ENCODE data around the gene EMC6. TPM values are rescaled to one million over a fixed set of nuclear protein-coding genes. Genes with fewer than 3 reads are reported as not detected.
A peak's percentile ranks its signal among the peaks of the same experiment; 100 is the strongest.

EMC6 gene
- total RNA-seq, 1 donor from 2014 or later = 18.4 TPM

DNA sequence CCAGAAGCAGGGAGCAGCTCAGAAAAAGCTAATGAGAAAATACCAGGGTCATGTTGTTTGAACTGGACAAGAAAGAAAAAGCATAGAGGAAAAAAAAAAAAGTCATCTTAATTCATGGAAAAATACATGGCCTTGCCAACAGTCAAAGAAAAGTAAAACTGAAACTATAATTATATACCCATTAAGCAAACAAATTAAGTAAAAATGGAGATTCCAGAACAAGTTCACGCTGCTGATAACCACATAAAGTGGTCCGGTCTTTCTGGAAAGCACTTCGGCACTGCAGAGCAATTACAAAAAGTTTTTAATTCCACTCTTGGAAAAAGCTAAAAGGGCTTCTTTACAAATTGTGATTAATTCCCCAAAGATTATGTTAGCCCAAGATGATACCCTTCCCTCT lies 39.8 kb downstream of the EMC6 start:
- DNase-seq (ENCODE audit: low read depth in 2 of 2) = no peak

DNA sequence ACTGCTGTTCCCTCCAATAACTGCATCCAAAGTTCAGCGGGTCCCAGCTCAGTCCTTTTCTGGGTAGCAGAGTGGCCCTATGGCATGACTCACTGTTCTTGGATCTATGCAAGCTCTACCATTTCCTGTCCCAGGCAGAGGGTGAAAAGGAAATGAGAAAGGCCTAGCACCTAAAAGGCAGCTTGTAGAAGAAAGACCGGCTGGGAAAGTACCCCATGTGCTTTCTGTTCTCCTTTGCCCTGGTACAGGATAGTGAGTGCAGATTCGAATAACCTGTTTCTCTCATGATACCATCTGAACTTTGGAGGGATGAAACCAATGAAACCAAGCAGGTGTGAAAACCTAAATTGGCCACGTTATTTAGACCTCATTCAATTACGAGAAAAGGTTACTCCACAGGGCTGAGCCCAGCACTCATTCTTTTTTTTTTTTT lies 42.4 kb downstream of the EMC6 start:
- peak in 1 of 2 donors; percentile 80 for DNase-seq (ENCODE audit: low read depth in 2 of 2)

DNA sequence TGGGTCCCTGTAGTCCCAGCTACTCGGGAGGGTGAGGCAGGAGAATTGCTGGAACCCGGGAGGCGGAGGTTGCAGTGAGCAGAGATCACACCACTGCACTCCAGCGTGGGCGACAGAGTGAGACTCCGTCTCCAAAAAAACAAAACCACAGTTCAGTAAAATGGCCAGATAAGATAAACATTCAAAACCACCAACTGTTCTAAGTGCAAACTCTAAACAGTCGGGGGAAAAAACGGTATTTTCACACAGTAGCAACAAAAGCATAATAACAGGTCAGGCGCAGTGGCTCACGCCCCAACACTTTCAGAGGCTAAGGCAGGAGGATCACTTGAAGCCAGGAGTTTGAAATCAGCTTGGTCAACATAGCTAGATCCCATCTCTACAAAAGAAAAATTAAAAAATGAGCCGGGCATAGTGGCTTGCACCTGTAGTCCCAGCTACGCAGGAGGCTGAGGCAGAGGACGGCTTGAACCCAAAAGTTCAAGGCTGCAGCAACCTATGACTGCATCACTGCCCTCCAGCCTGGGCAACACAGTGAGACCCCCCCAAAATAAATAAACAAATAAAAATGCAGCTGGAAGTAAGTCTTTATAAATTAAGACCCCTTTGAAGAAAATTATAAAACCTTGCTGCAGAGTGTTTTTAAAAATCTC lies 44.3 kb downstream of the EMC6 start:
- no peak for DNase-seq (ENCODE audit: low read depth in 2 of 2)

DNA sequence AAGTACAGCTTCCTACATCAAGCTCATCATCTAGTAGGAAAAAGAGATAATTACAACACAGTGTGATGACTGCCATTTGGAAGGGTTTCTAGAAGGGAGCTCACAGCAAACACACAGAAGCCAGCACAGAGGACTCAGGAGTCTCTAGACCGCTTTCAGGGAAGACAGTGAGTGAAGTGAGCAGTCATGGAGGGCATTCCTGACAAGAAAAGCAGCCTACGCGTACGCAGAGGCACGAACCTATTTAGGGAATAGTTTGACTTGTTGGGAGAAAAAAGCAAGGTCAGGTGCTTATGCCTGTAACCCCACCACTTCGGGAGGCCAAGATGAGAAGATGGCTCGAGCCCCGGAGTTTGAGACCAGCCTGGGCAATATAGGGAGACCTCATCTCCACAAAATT lies 46.7 kb downstream of the EMC6 start:
- no peak for DNase-seq (ENCODE audit: low read depth in 2 of 2)

DNA sequence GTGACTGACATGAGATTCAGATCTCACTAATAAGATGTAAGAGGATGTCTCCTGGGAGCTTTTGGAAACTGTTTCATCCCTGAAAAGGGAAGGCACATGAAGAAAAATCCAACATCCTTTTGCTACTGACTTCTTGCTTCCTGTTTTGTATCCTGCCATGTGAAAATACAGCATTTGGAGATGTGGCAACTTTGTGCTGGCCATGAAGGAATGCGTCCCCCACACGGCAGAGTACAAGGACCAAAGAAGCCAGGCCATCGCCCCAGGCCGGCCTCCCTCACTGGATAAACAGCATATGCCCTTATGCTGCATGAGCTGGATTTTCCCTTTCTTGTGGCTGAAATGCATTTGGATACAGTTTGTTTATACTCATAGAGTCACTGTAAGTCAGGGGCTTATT lies 49.6 kb downstream of the EMC6 start:
- DNase-seq (ENCODE audit: low read depth in 2 of 2) = peak in 1 of 2 donors; percentile 14

DNA sequence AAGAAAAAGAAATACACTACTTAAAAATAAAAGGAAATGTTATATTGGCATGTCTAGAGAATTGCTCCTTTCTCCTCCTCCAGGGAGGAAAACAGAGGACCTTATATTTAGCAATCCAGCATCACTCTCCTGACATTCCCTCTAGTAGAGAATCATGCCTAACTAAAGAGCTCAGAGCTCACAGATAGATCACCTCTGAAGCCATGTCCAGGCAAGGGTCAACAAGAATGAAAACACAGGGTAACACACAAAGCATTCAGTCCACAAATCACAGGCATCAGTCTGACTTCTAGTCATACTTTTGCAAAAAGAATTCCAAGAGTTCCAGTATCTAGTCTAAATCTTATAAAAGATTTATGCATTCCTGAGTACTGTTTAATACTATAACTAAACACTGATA lies 50.7 kb downstream of the EMC6 start:
- no peak for DNase-seq (ENCODE audit: low read depth in 2 of 2)

Other genes starting within 250 kb of the EMC6 start
- gene OR1E2, start 235.0 kb upstream of the EMC6 start, total RNA-seq = not detected in 2 replicates
- 1.7 TPM in 1 of 2 replicates, not detected in the other for gene SPATA22, start 197.0 kb upstream of the EMC6 start, total RNA-seq
- 0.13 TPM in 1 of 2 replicates, not detected in the other for gene ASPA, start 192.8 kb upstream of the EMC6 start, total RNA-seq
- gene TRPV3, start 111.0 kb upstream of the EMC6 start, total RNA-seq = 0.13 TPM in 1 of 2 replicates, not detected in the other
- 0.51 and 0.76 TPM in 2 replicates for gene TRPV1, start 59.4 kb upstream of the EMC6 start, total RNA-seq
- gene SHPK, start 32.6 kb upstream of the EMC6 start, total RNA-seq = 11.2 and 19.2 TPM in 2 replicates
- 15.3 and 30.2 TPM in 2 replicates for gene CTNS, start 32.1 kb upstream of the EMC6 start, total RNA-seq
- 190 and 223 TPM in 2 replicates for gene TAX1BP3, start 234 bp upstream of the EMC6 start, total RNA-seq
- gene P2RX5, start 27.3 kb downstream of the EMC6 start, total RNA-seq = 0.13 and 0.77 TPM in 2 replicates
- gene HASPIN, start 55.1 kb downstream of the EMC6 start, total RNA-seq = 3.5 and 5.5 TPM in 2 replicates
- 9.1 and 20.3 TPM in 2 replicates for gene ITGAE, start 132.4 kb downstream of the EMC6 start, total RNA-seq
- 12.2 and 18.0 TPM in 2 replicates for gene NCBP3, start 177.4 kb downstream of the EMC6 start, total RNA-seq
- 0.64 and 1.0 TPM in 2 replicates for gene CAMKK1, start 224.2 kb downstream of the EMC6 start, total RNA-seq
- not detected in 2 replicates for gene P2RX1, start 247.7 kb downstream of the EMC6 start, total RNA-seq